ENCODE measurements around the gene TNXB.

DNA sequence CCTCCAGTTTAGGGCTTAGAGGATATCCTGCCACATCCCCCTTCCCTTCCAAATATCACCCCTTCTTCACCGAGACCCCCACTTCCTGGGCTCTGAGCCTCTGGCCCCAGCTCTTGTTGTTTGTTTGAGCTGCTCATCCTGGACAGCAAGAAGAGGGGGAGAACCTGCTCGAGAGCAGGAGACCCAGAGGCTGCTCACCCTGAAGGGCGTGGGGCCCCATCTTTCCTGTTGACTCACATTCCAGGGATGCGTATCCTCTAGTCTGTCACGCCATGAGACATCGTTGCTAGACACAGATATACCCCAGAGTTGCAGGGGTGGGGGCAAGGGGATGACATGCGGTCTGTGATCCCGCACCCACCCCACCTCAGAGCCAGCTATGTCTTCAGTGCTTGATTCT, 5.7 kb upstream of the TNXB start:
- TF ChIP-seq POLR2A (IDR thresholded peaks at IDR 0.05; ENCODE audit: low read depth, low read length) (no peak), POLR2AphosphoS5 (IDR thresholded peaks at IDR 0.05; ENCODE audit: low read depth, low read length) (no peak), POU2F2 (IDR thresholded peaks at IDR 0.05; ENCODE audit: low read depth, low read length) (no peak), SPI1 (IDR thresholded peaks at IDR 0.05; ENCODE audit: low read depth, low read length) (no peak), TAF1 (IDR thresholded peaks at IDR 0.05; ENCODE audit: low read depth, low read length) (no peak), PAX5 (IDR thresholded peaks at IDR 0.05; ENCODE audit: insufficient read depth, low read length, severe bottlenecking) (no peak)

All from GM12891 (cell line).